H1 (cell line): ENCODE data around the gene CIZ1.

Experiments used
- ASH2L ChIP-seq: fragments of 200-600, 300-600 bp; sonication (generic); IDR thresholded peaks from one replicate; pipeline ENCODE4 v1.7.1; 2017; ENCODE audit warnings: low read length
- CBX5 ChIP-seq: fragments of 300-800, 300-1000 bp; sonication (generic); IDR thresholded peaks from 2 replicates; pipeline ENCODE4 v1.7.1; 2016; ENCODE audit warnings: antibody characterized with exemption, low read length, low read depth
- CTCF ChIP-seq, 3 experiments: IDR thresholded peaks; 1 replicate in 2 of 3; 2 replicates in 1 of 3; pipeline versions ENCODE4 v1.5.1 to v1.6.1; 2011; ENCODE audit warnings: low read length in 3 of 3, mild to moderate bottlenecking in 3 of 3, inconsistent platforms in 2 of 3, low read depth in 1 of 3, moderate library complexity in 1 of 3; ENCODE audit not compliant: insufficient read depth in 1 of 3; ENCODE audit errors: control extremely low read depth in 1 of 3
- EZH2 ChIP-seq: fragments of 200-600 bp; sonication (generic); IDR thresholded peaks from 2 replicates; pipeline ENCODE4 v1.7.1; 2012; ENCODE audit warnings: low read depth, mild to moderate bottlenecking, moderate library complexity, low read length, inconsistent platforms; ENCODE audit not compliant: severe bottlenecking
- JUN ChIP-seq: IDR thresholded peaks from 2 replicates; pipeline ENCODE4 v1.6.1; 2011; ENCODE audit warnings: low read depth, mild to moderate bottlenecking, improper control_type of control experiment, low read length
- POLR2A ChIP-seq, 2 experiments: IDR thresholded peaks; 1 replicate in 1 of 2; 2 replicates in 1 of 2; pipeline ENCODE4 v1.6.1; 2011; ENCODE audit warnings: low read depth in 2 of 2, low read length in 2 of 2, mild to moderate bottlenecking in 2 of 2; ENCODE audit errors: control extremely low read depth in 1 of 2
- POLR2AphosphoS5 ChIP-seq: IDR thresholded peaks from 2 replicates; pipeline ENCODE4 v1.6.1; 2011; ENCODE audit warnings: low read depth, low read length
- SRF ChIP-seq: IDR thresholded peaks from 2 replicates; pipeline ENCODE4 v1.6.1; 2011; ENCODE audit warnings: mild to moderate bottlenecking, low read depth, low read length, moderate library complexity
- USF2 ChIP-seq: IDR thresholded peaks from 2 replicates; pipeline ENCODE4 v1.6.1; 2011; ENCODE audit warnings: low read length, improper control_type of control experiment

- TF ChIP-seq CTCF (IDR thresholded peaks at IDR 0.05; ENCODE audit: control extremely low read depth in 1 of 3, insufficient read depth in 1 of 3, low read depth in 1 of 3, low read length in 3 of 3) (no peak), USF2 (no peak), EZH2 (no peak), POLR2AphosphoS5 (no peak), JUN (no peak), CBX5 (no peak), POLR2A (IDR thresholded peaks at IDR 0.05; ENCODE audit: control extremely low read depth in 1 of 2, low read depth in 2 of 2, low read length in 2 of 2) (no peak), ASH2L (no peak), SRF (no peak)
Measured at GRCh38 chr9:128222880-128223670, 31.7 kb upstream of the CIZ1 start.
